HG02870 (cell line): ENCODE measurements around the gene CMTR1.

Experiments used
- ATAC-seq: cut with Tn5 transposase; IDR thresholded peaks from one replicate; pipeline ENCODE4 v1.9.1; 2021; ENCODE audit warnings: mild to moderate bottlenecking, moderate library complexity; ENCODE audit not compliant: unreplicated experiment

The CMTR1 gene

GRCh38 chr6:37474316-37474715, 41.3 kb downstream of the CMTR1 start:
- no peak for ATAC-seq

GRCh38 chr6:37477191-37477590, 44.2 kb downstream of the CMTR1 start:
- ATAC-seq = no peak

- no peak for ATAC-seq
Measured at GRCh38 chr6:37477656-37478435, 44.8 kb downstream of the CMTR1 start.

GRCh38 chr6:37478827-37479226, 45.8 kb downstream of the CMTR1 start:
- no peak for ATAC-seq

GRCh38 chr6:37479266-37479854, 46.3 kb downstream of the CMTR1 start:
- no peak for ATAC-seq

- no peak for ATAC-seq
Measured at GRCh38 chr6:37480118-37480736, 47.2 kb downstream of the CMTR1 start.

GRCh38 chr6:37480951-37481534, 48.0 kb downstream of the CMTR1 start:
- ATAC-seq = no peak

- no peak for ATAC-seq
Measured at GRCh38 chr6:37481711-37482605, 48.9 kb downstream of the CMTR1 start.

GRCh38 chr6:37482606-37483251, 49.7 kb downstream of the CMTR1 start:
- no peak for ATAC-seq

- no peak for ATAC-seq
Measured at GRCh38 chr6:37483252-37483901, 50.4 kb downstream of the CMTR1 start.

GRCh38 chr6:37483917-37484785, 51.1 kb downstream of the CMTR1 start:
- ATAC-seq = no peak

- ATAC-seq = no peak
Measured at GRCh38 chr6:37484786-37485170, 51.8 kb downstream of the CMTR1 start.

- ATAC-seq = no peak
Measured at GRCh38 chr6:37485291-37485702, 52.3 kb downstream of the CMTR1 start.

GRCh38 chr6:37486121-37486839, 53.3 kb downstream of the CMTR1 start:
- ATAC-seq = no peak

GRCh38 chr6:37487591-37488380, 54.8 kb downstream of the CMTR1 start:
- no peak for ATAC-seq

GRCh38 chr6:37488476-37488875, 55.5 kb downstream of the CMTR1 start:
- no peak for ATAC-seq

- ATAC-seq = no peak
Measured at GRCh38 chr6:37489697-37490336, 56.8 kb downstream of the CMTR1 start.
